ENCODE data around the gene TELO2.

DNA sequence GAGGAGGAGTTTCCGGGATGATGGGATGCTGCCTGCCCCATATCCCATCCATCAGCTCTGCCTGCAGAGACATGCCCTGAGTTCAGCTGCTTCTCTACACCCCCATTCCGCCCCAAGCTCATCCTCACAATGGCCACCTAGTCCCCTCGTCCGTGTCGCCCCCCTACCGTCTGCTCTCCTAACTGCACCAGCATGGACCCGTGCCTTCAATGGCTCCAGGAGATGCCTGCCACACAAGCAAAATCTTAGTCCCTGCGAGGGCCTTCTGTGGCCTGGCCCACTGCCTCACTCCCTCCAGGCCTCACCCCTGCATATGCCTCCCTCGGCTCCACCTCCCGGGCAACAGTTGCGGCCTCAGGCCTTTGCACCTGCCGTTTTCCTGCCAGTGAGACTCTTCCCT lies 1.8 kb upstream of the TELO2 start:
- TF ChIP-seq LEF1 (IDR thresholded peaks at IDR 0.05; ENCODE audit: borderline replicate concordance) (no peak), SP1 (IDR thresholded peaks at IDR 0.05) (no peak), ZNF384 (IDR thresholded peaks at IDR 0.05) (no peak), SUZ12 (IDR thresholded peaks at IDR 0.05) (no peak), FOXA1 (IDR thresholded peaks at IDR 0.05) (no peak), FOXK2 (IDR thresholded peaks at IDR 0.05) (no peak), ARNT (IDR thresholded peaks at IDR 0.05) (no peak), BHLHE40 (IDR thresholded peaks at IDR 0.05; ENCODE audit: borderline replicate concordance) (no peak), FOXM1 (IDR thresholded peaks at IDR 0.05; ENCODE audit: borderline replicate concordance) (no peak), CTBP1 (IDR thresholded peaks at IDR 0.05; ENCODE audit: borderline replicate concordance) (no peak), ELF4 (IDR thresholded peaks at IDR 0.05) (no peak), TARDBP (IDR thresholded peaks at IDR 0.05) (no peak), NFRKB (IDR thresholded peaks at IDR 0.05) (no peak)
- TF ChIP-seq, protein P1, sequence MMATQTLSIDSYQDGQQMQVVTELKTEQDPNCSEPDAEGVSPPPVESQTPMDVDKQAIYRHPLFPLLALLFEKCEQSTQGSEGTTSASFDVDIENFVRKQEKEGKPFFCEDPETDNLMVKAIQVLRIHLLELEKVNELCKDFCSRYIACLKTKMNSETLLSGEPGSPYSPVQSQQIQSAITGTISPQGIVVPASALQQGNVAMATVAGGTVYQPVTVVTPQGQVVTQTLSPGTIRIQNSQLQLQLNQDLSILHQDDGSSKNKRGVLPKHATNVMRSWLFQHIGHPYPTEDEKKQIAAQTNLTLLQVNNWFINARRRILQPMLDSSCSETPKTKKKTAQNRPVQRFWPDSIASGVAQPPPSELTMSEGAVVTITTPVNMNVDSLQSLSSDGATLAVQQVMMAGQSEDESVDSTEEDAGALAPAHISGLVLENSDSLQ (IDR thresholded peaks at IDR 0.05), result no peak
